ENCODE data around the gene NPHP3.

Gene NPHP3

DNA sequence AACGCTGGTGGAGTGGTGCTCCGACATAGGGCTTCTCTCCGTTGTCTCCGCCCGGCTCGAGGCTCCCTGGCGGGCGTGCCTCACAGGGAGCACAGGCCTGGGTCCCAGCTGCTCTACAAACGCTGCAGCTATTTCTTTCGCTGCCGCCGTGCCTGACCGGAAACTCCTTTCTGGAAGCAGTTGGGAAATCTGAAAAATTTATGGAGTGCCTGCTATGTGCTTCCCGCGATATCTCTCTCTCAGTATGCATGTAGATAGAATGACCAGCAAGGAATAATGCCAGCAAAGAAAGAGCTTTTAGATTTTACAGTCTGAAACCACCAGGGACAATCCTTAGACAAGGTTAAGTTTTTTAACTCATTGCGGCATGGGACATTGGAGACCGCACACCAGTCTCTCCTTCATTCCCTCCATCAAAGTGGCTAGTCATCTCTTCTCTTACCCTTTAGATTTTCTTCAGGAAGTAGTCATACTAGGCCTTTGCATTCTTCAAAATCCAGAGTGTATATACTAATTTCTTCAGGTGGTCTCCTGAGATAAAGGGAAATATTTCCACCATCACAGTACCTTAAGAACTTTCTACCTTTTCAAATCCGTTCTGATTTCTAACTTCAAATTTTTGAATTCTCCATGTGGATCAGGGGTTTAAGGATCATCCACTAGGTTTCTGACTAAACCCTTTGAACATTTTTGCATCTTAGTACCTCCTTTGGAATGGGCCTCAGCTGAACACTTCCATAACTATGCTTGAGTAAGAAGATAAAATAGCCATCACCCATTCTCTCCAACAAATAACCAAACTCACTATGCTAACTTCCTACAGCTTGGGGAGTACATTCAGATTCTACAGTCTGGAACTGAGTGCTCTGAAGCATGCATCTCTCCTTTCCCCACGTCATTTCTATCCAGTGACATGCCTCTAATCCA is 1.1 kb upstream of the NPHP3 start (continued):
- TF ChIP-seq SP7 (tag by site-specific recombination; IDR thresholded peaks at IDR 0.05) (peak; percentile 45; the same call in 1 of the 2 replicates), ZNF837 (tag by site-specific recombination; IDR thresholded peaks at IDR 0.05) (no peak), SALL2 (tag by site-specific recombination; IDR thresholded peaks at IDR 0.05; ENCODE audit: borderline replicate concordance) (no peak), ZNF629 (tag by site-specific recombination; IDR thresholded peaks at IDR 0.05) (peak; percentile 52; the same call in 1 of the 2 replicates), HOXA7 (CRISPR knock-in tag; IDR thresholded peaks at IDR 0.05; ENCODE audit: borderline replicate concordance) (no peak), ZBTB7A (tag by site-specific recombination; IDR thresholded peaks at IDR 0.05; ENCODE audit: low read depth) (no peak), ZNF335 (tag by site-specific recombination; conservative IDR thresholded peaks at IDR 0.05) (peak; percentile 70), ZNF366 (tag by site-specific recombination; conservative IDR thresholded peaks at IDR 0.05) (peak; percentile 39), ZNF561 (tag by site-specific recombination; IDR thresholded peaks at IDR 0.05; ENCODE audit: borderline replicate concordance) (peak; percentile 27; the same call in 1 of the 2 replicates), ZNF121 (tag by site-specific recombination; IDR thresholded peaks at IDR 0.05) (no peak), ZNF558 (tag by site-specific recombination; IDR thresholded peaks at IDR 0.05) (no peak), ZNF112 (tag by site-specific recombination; IDR thresholded peaks at IDR 0.05) (no peak), ZNF37A (tag by site-specific recombination; IDR thresholded peaks at IDR 0.05) (no peak), GLIS1 (tag by site-specific recombination; IDR thresholded peaks at IDR 0.05) (peak; percentile 39), ZNF600 (tag by site-specific recombination; IDR thresholded peaks at IDR 0.05) (peak; percentile 56; the same call in 1 of the 2 replicates), ZBTB8A (tag by site-specific recombination; IDR thresholded peaks at IDR 0.05) (peak; percentile 48; the same call in 1 of the 2 replicates), MEIS1 (CRISPR knock-in tag; IDR thresholded peaks at IDR 0.05; ENCODE audit: borderline replicate concordance) (no peak), ZBTB21 (tag by site-specific recombination; IDR thresholded peaks at IDR 0.05) (no peak), ZNF510 (tag by site-specific recombination; IDR thresholded peaks at IDR 0.05; ENCODE audit: insufficient replicate concordance) (no peak), RBAK (tag by site-specific recombination; IDR thresholded peaks at IDR 0.05) (no peak)
- TF ChIP-seq, protein P1, sequence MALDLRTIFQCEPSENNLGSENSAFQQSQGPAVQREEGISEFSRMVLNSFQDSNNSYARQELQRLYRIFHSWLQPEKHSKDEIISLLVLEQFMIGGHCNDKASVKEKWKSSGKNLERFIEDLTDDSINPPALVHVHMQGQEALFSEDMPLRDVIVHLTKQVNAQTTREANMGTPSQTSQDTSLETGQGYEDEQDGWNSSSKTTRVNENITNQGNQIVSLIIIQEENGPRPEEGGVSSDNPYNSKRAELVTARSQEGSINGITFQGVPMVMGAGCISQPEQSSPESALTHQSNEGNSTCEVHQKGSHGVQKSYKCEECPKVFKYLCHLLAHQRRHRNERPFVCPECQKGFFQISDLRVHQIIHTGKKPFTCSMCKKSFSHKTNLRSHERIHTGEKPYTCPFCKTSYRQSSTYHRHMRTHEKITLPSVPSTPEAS (tag by site-specific recombination; IDR thresholded peaks at IDR 0.05), result no peak
- TF ChIP-seq, protein P2, sequence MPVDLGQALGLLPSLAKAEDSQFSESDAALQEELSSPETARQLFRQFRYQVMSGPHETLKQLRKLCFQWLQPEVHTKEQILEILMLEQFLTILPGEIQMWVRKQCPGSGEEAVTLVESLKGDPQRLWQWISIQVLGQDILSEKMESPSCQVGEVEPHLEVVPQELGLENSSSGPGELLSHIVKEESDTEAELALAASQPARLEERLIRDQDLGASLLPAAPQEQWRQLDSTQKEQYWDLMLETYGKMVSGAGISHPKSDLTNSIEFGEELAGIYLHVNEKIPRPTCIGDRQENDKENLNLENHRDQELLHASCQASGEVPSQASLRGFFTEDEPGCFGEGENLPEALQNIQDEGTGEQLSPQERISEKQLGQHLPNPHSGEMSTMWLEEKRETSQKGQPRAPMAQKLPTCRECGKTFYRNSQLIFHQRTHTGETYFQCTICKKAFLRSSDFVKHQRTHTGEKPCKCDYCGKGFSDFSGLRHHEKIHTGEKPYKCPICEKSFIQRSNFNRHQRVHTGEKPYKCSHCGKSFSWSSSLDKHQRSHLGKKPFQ (tag by site-specific recombination; IDR thresholded peaks at IDR 0.05), result no peak

DNA sequence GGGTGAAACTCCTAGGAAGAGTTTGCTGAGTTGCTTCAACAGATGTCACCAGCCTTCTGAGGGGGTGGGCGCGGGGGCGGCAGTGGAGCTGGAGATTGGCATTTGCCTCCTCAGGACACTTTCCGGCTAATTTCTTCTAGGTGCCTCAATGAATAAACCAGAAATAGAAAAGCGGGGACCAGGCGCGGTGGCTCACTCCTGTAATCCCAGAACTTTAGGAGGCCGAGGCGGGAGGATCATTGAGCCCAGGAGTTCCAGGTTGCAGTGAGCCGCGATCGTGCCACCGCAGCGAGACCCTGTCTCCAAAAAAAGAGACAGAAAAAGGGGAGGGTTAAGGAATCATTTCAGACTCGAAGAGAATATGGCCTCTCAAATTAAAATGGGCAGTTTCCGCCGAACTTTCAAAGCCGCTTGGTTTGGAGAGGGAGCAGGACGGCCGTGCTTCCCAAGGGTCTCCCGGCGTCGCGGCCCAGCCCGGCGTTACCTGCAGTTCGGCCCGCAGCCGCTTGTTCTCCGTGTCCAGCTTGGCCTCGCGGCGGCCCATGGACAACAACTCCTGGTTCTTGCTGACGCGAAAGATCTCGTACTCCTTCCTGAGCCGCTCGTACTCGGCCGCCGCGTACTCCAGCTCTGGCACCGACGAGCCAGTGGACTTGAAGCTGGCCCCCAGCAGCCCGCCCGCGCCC is 587 bp downstream of the NPHP3 start:
- POLR2A ChIA-PET, result no interaction called here
- peaks cover 3% of the 10 kb centered on the region; the same call in 1 of the 2 replicates for H3K4me1 ChIP-seq (ENCODE audit: control insufficient read depth, insufficient read depth, low read length)
- peak overlapping the region; percentile 94 for H3K4me3 ChIP-seq (ENCODE audit: low read depth, low read length)
- CTCF ChIA-PET, result no interaction called here
- no peaks in the 10 kb centered on the region for H3K9me3 ChIP-seq (ENCODE audit: control insufficient read depth, insufficient read depth, low read depth, low read length)
- peaks cover 0 to 23% of the 10 kb centered on the region in 2 experiments for H3K36me3 ChIP-seq (ENCODE audit: control insufficient read depth in 2 of 2, insufficient read depth in 1 of 2, low read length in 2 of 2)
- H3K27ac ChIP-seq (ENCODE audit: extremely low read depth, low read depth, low read length), result peak overlapping the region; percentile 68
- TF ChIP-seq ZXDB (tag by site-specific recombination; IDR thresholded peaks at IDR 0.05), result peak; percentile 50; the same call in 1 of the 2 replicates
- TF ChIP-seq ZBTB48 (tag by site-specific recombination; IDR thresholded peaks at IDR 0.05), result no peak
- no peak for TF ChIP-seq ZNF10 (tag by site-specific recombination; IDR thresholded peaks at IDR 0.05)
- TF ChIP-seq ZFHX2 (tag by site-specific recombination; conservative IDR thresholded peaks at IDR 0.05), result peak; percentile 25; the same call in 1 of the 2 replicates
- TF ChIP-seq ZNF138 (tag by site-specific recombination; IDR thresholded peaks at IDR 0.05; ENCODE audit: borderline replicate concordance), result no peak
- TF ChIP-seq ZNF76 (tag by site-specific recombination; IDR thresholded peaks at IDR 0.05; ENCODE audit: borderline replicate concordance, low read depth), result no peak
- peak; percentile 79; the same call in 1 of the 2 replicates for TF ChIP-seq ZNF121 (tag by site-specific recombination; IDR thresholded peaks at IDR 0.05)
- TF ChIP-seq ZNF423 (tag by site-specific recombination; IDR thresholded peaks at IDR 0.05), result no peak
- peak; percentile 36; the same call in 1 of the 2 replicates for TF ChIP-seq GLIS2 (tag by site-specific recombination; IDR thresholded peaks at IDR 0.05)
- TF ChIP-seq EGR2 (tag by site-specific recombination; IDR thresholded peaks at IDR 0.05; ENCODE audit: low read depth), result peak; percentile 45; the same call in 1 of the 2 replicates
- no peak for TF ChIP-seq TCF7L2 (IDR thresholded peaks at IDR 0.05; ENCODE audit: borderline replicate concordance, low read depth, low read length)
- TF ChIP-seq MEIS1 (CRISPR knock-in tag; IDR thresholded peaks at IDR 0.05; ENCODE audit: borderline replicate concordance), result no peak
- TF ChIP-seq, protein P3, sequence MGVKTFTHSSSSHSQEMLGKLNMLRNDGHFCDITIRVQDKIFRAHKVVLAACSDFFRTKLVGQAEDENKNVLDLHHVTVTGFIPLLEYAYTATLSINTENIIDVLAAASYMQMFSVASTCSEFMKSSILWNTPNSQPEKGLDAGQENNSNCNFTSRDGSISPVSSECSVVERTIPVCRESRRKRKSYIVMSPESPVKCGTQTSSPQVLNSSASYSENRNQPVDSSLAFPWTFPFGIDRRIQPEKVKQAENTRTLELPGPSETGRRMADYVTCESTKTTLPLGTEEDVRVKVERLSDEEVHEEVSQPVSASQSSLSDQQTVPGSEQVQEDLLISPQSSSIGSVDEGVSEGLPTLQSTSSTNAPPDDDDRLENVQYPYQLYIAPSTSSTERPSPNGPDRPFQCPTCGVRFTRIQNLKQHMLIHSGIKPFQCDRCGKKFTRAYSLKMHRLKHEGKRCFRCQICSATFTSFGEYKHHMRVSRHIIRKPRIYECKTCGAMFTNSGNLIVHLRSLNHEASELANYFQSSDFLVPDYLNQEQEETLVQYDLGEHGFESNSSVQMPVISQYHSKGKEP (tag by site-specific recombination; IDR thresholded peaks at IDR 0.05), result 0 out of 2 replicates have a peak, but pooled peaks have one; percentile 14
- peak; percentile 55 for TF ChIP-seq ZNF335 (tag by site-specific recombination; conservative IDR thresholded peaks at IDR 0.05)
